HL-60/S4 treated with phorbol 12-myristate 13-acetate at 8.2 ng/mL for 4 days and 3 days (cell line): ENCODE measurements around the gene STEAP1B.

Experiments
- in situ Hi-C: fragments of 300-500 bp; cut with MboI; formaldehyde crosslinking; loops from 2 replicates; pipeline ENCODE4 v1.15.0; 2022; ENCODE audit warnings: low sequenced_read_pairs

Gene STEAP1B

DNA sequence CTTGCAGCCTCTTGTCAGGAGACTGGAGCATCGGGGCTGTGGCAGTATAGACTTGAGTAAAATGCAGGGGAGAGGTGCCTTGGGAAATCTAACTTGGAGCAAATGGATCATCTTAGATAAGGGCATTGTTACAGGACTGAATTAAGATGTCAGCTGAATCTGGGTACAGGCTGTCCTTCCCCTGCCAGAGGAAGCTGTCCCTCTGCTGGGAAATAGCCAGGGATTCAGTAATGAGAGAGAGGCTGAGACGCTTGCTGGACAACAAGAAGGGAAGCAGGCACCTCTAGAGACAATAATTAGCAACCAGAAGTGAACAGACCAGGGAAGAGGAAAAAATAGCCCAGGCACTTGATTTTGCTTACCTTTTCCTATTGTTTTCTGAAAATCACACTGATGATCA, 122.3 kb downstream of the STEAP1B start:
- in situ Hi-C loops = no loop called here

DNA sequence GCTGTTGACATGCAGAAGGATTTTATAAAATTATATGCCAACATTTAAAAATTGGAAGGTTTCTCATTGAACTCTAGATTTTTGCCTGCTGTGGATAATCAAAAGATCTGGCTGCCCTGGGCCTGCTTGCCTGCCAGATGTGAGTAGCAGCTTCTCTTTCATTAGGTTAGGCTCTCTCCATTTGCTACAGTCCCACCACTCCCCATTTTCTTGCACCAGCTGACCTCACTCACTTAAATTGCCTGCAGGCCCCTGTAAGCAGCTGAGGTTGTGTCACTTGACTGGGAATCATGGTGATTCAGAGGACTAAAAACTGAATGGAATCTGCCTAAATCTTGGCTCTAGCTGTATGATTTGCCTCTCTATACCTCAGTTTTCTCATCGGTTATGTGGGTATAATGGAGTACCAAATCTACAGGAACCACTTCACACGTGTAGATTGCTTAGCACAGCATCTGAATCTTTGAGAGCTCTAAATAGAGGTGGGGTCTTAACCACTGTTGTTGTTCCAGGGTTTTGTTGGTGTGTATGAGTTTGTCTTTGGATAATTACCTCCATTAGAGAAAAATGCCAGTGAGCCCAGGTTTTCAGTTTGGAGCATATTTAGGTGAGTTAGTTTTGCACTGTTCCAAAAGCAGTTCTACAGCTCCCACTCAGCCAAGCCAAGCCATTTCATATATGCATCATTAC, 124.5 kb downstream of the STEAP1B start:
- in situ Hi-C loops = no loop called here

DNA sequence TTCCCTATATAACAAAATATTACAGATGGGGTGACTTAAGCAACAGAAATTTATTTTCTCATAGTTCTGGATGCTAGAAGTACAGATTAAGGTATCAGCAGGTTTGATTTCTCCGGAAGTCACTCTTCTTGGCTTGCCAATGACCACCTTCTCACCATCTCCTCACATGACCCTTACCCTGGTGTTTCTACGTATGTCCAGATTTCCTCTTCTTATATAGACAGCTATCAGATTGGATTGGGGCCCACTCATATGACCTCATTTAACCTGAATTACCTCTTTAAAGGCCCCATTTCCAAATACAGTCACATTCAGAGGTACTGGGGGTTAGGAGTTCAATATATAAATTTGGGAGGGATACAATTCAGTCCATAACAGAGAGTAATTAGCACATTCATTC, 126.1 kb downstream of the STEAP1B start:
- in situ Hi-C loops = no loop called here

DNA sequence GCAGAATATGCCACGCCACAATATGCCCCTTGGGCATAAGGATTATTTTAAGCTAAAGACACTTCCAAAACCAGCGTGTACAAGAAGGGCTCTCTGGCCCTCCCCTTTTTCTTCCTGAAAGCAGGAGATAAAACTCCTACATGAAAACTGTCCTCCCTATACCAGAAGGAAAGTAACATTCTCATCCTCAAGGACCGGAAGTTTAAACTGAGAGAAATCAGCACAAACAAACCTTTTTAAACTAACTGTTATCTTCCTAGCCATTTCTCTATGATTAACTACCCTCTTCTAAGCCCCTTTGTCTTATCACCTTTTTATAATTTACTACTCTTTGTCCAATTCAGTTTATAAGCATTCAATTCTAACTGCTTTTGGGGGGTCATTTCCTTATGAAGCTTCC, 126.6 kb downstream of the STEAP1B start:
- in situ Hi-C loops = no loop called here

DNA sequence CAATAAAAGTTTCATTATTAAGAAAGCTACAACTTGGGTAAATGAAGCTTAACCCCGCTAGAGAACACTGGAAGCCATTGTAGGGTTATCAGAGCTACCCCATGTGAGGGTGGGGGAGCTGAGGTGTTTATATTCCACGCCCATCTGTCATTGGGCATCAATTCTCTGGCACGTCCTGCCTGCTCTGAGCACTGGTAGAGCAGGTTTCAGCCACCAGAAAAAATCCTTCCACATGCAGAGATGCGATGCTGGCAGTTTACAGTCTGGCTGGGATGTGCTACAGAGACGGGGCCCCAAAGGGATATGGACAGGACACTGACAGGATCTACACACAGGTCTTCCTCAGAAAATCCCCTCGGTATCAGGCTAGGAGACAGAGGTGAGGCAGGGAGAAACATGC, 127.1 kb downstream of the STEAP1B start:
- in situ Hi-C loops = no loop called here

DNA sequence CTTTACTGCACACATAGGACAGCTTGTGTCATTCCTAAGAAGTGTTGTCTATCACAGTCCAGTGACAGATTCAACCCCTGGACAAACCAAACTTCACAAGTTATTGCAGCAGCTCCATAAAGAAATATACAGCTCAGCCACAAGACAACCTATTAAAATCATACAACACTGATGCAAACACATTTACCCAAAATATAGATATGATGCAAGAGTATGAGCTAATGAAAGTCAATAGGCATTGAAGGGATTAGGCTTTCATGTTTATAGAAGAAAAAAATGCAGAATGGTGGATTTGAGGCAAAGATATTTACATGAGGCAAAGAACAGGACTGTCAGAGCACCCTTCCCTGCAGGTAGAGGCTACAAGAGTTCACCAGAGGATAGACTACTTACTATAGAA, 128.1 kb downstream of the STEAP1B start:
- in situ Hi-C loops = no loop called here
